ENCODE data around the gene SNRK.

- TF ChIP-seq CTCF (IDR thresholded peaks at IDR 0.05): no peak
- no peak for TF ChIP-seq POLR2A (IDR thresholded peaks at IDR 0.05)
- no peak for TF ChIP-seq POLR2AphosphoS5 (IDR thresholded peaks at IDR 0.05)
Measured at GRCh38 chr3:43290956-43291355, 4.6 kb downstream of the SNRK start.
